Spleen (tissue), 11 donors: Measurements from ENCODE around the gene TMEM182. TPM values are rescaled to one million over a fixed set of nuclear protein-coding genes. Genes with fewer than 3 reads are reported as not detected.

Source experiments
- DNase-seq: peaks from one replicate; pipeline ENCODE4 v3.0.0-alpha.2; 2020
- H3K27ac ChIP-seq, 8 donors: fragments of 200-600 bp; sonication (generic) in 7 of 8; 1 replicate in 4 of 8; 2 replicates in 4 of 8; pipeline versions ENCODE4 v1.5.0 to v1.8.0; 2016 to 2021; ENCODE audit warnings: inconsistent platforms in 4 of 8, mild to moderate bottlenecking in 4 of 8, moderate library complexity in 1 of 8
- H3K27me3 ChIP-seq, 7 donors: fragments of 200-600 bp; sonication (generic) in 6 of 7; replicated peaks in 1 of 7; 1 replicate in 4 of 7; 2 replicates in 3 of 7; pipeline versions ENCODE4 v1.5.0 to v1.8.0; 2016 to 2021; ENCODE audit warnings: inconsistent platforms in 3 of 7, mild to moderate bottlenecking in 1 of 7
- H3K36me3 ChIP-seq, 6 donors: fragments of 200-600 bp; sonication (generic) in 5 of 6; 1 replicate in 4 of 6; 2 replicates in 2 of 6; pipeline versions ENCODE4 v1.5.0 to v1.8.0; 2016 to 2021; ENCODE audit warnings: inconsistent platforms in 2 of 6
- H3K4me1 ChIP-seq, 6 donors: fragments of 200-600 bp; sonication (generic) in 5 of 6; 1 replicate in 3 of 6; 2 replicates in 3 of 6; pipeline versions ENCODE4 v1.5.0 to v1.8.0; 2016 to 2021; ENCODE audit warnings: inconsistent platforms in 3 of 6
- H3K4me3 ChIP-seq, 8 donors: fragments of 200-600 bp; sonication (generic) in 7 of 8; 1 replicate in 4 of 8; 2 replicates in 4 of 8; pipeline versions ENCODE4 v1.5.0 to v1.8.0; 2016 to 2021; ENCODE audit warnings: inconsistent platforms in 4 of 8, mild to moderate bottlenecking in 4 of 8, moderate library complexity in 2 of 8
- H3K9me3 ChIP-seq, 8 donors: fragments of 200-600 bp; sonication (generic) in 7 of 8; 1 replicate in 4 of 8; 2 replicates in 4 of 8; pipeline versions ENCODE4 v1.5.0 to v1.8.0; 2016 to 2021; ENCODE audit warnings: inconsistent platforms in 4 of 8
- POLR2A ChIP-seq, 3 donors: fragments of 450-650 bp; IDR thresholded peaks; one replicate each; pipeline ENCODE4 v1.5.1; 2017; ENCODE audit warnings: antibody characterized with exemption in 3 of 3, mild to moderate bottlenecking in 1 of 3
- POLR2AphosphoS5 ChIP-seq, 3 donors: sonication (generic); formaldehyde crosslinking; IDR thresholded peaks; one replicate each; pipeline ENCODE4 v1.5.1; 2017; ENCODE audit warnings: antibody characterized with exemption in 3 of 3
- WGBS, 5 donors: extraction: QIAGEN DNeasy Blood & Tissue Kit in 3 of 5; methylation state at CpG; one replicate each; pipeline versions ENCODE4 v1.1.5 to v1.1.7; 2013 to 2018; 5-methylcytosine and 5-hydroxymethylcytosine counted together
- intact Hi-C: fragments of 100-400 bp; cut with DNase I; formaldehyde crosslinking; loops from one replicate; pipeline ENCODE4 v1.15.0; 2023; ENCODE audit warnings: low total_unique reads
- polyA plus RNA-seq, 3 donors: library from polyadenylated mRNA; stranded (reverse); fragments of 200-250 nt; gene quantifications; one replicate each; pipeline ENCODE4 v1.2.1, GENCODE V29; 2013
- total RNA-seq, 7 donors: library from RNA; depleted of rRNA in 3 of 7; stranded (reverse); fragments of >200 nt in 3 of 7; fragmentation: NEBNext Ultra II Directional in 4 of 7; extraction: Animal tissue kit (Norgen Biotek cat#: 25700) in 4 of 7; gene quantifications; one replicate each; pipeline versions ENCODE4 v1.1.0 to v1.2.1, GENCODE V29; 2016 to 2021
- TF ChIP-seq, protein P1 (sequence below), 11 experiments: fragments of 200-600 bp in 7 of 11; fragments of 450-650 bp in 4 of 11; sonication (generic) in 4 of 11; IDR thresholded peaks in 8 of 11; conservative IDR thresholded peaks in 3 of 11; 1 replicate in 7 of 11; 2 replicates in 4 of 11; pipeline versions ENCODE4 v1.4.0 to v1.8.0; 2016 to 2021; ENCODE audit warnings: antibody characterized with exemption in 11 of 11, inconsistent platforms in 4 of 11, mild to moderate bottlenecking in 1 of 11
- donor health status: healthy with polysubstance abuse.
- donor health status: DM: no; HTN: no; CAD: no; lungs with moderate emphysema.
- donor health status: DM: no; HTN: no; CAD: no.
- donor health status: Bipolar disorder and iron deficiency.
- donor health status: healthy.
- donor health status: DM: no; HTN: no; CAD: no.
- donor health status: DM: yes; HTN: yes; CAD: no.

The TMEM182 gene
- total and polyA plus RNA-seq, 10 donors: 1.3 to 8.6 (median 3.2) TPM

- Histone ChIP-seq H3K27me3 (no peaks in the 10 kb centered on the region), H3K27ac (no peak overlapping the region), H3K36me3 (no peaks in the 10 kb centered on the region), H3K4me1 (peaks cover 0 to 5% (median 1%) of the 10 kb centered on the region in 6 donors), H3K4me3 (no peak overlapping the region), H3K9me3 (no peaks in the 10 kb centered on the region)
- TF ChIP-seq, protein P1, sequence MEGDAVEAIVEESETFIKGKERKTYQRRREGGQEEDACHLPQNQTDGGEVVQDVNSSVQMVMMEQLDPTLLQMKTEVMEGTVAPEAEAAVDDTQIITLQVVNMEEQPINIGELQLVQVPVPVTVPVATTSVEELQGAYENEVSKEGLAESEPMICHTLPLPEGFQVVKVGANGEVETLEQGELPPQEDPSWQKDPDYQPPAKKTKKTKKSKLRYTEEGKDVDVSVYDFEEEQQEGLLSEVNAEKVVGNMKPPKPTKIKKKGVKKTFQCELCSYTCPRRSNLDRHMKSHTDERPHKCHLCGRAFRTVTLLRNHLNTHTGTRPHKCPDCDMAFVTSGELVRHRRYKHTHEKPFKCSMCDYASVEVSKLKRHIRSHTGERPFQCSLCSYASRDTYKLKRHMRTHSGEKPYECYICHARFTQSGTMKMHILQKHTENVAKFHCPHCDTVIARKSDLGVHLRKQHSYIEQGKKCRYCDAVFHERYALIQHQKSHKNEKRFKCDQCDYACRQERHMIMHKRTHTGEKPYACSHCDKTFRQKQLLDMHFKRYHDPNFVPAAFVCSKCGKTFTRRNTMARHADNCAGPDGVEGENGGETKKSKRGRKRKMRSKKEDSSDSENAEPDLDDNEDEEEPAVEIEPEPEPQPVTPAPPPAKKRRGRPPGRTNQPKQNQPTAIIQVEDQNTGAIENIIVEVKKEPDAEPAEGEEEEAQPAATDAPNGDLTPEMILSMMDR (IDR thresholded peaks at IDR 0.05 in 8 of 11, conservative IDR thresholded peaks at IDR 0.05 in 3 of 11): peak in 6 of 11 experiments; percentile 23 to 59 (median 44)
- TF ChIP-seq POLR2A (IDR thresholded peaks at IDR 0.05): no peak
- TF ChIP-seq POLR2AphosphoS5 (IDR thresholded peaks at IDR 0.05): no peak
- WGBS, 5 donors: 53 to 61% (median 57%) methylated on average over 13 to 19 of the region's 19 CpGs
- intact Hi-C loops: no loop called here
- DNase-seq: no peak
Observed at GRCh38 chr2:102841107-102841840, 79.4 kb downstream of the TMEM182 start.

GRCh38 chr2:102843764-102844443 is 82.1 kb downstream of the TMEM182 start:
- no peaks in the 10 kb centered on the region for H3K9me3 ChIP-seq
- no peak overlapping the region for H3K27ac ChIP-seq
- H3K4me3 ChIP-seq: no peak overlapping the region
- peaks cover 0 to 10% (median 1%) of the 10 kb centered on the region in 6 donors for H3K4me1 ChIP-seq
- peaks cover 0 to 7% (median 0%) of the 10 kb centered on the region in 7 donors for H3K27me3 ChIP-seq
- TF ChIP-seq POLR2A (IDR thresholded peaks at IDR 0.05): no peak
- TF ChIP-seq, protein P1 (IDR thresholded peaks at IDR 0.05 in 8 of 11, conservative IDR thresholded peaks at IDR 0.05 in 3 of 11): no peak
- intact Hi-C loops: no loop called here
- WGBS, 5 donors: 69 to 78% (median 71%) methylated on average over 4 of the region's 4 CpGs
- H3K36me3 ChIP-seq: no peaks in the 10 kb centered on the region
- no peak for DNase-seq

DNA sequence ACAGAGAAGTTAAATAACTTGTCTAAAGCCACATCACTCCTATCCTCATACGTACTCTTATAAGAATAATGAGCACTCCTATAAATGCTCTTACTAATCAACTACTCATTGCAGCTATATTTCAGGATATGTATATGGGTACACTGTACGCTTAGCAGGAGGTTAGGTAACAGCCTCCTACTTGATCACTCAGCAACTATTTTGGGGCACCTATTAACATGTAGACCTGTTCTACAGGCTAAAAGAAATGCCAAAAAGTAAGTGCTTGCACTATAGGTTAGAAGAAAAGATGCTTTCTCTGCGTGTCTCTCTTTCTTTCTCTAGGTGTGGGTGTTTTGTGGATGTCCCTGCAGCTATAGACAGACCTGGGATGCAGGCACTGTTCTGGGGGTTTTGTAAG is 83.1 kb downstream of the TMEM182 start:
- TF ChIP-seq POLR2AphosphoS5 (IDR thresholded peaks at IDR 0.05) (no peak), POLR2A (IDR thresholded peaks at IDR 0.05) (no peak)
- TF ChIP-seq, protein P1 (IDR thresholded peaks at IDR 0.05 in 8 of 11, conservative IDR thresholded peaks at IDR 0.05 in 3 of 11): no peak
- H3K4me1 ChIP-seq: peaks cover 0 to 6% (median 0%) of the 10 kb centered on the region in 6 donors
- H3K27me3 ChIP-seq: peaks cover 0 to 10% (median 0%) of the 10 kb centered on the region in 7 donors
- 89 to 96% (median 94%) methylated on average over 3 of the region's 3 CpGs for WGBS, 5 donors
- H3K36me3 ChIP-seq: no peaks in the 10 kb centered on the region
- H3K4me3 ChIP-seq: no peak overlapping the region
- no peak overlapping the region for H3K27ac ChIP-seq
- no peak for DNase-seq
- intact Hi-C loops: no loop called here
- H3K9me3 ChIP-seq: no peaks in the 10 kb centered on the region

GRCh38 chr2:102848366-102848839 is 86.6 kb downstream of the TMEM182 start:
- WGBS, 5 donors: 2 to 4% (median 3%) methylated on average over 12 of the region's 12 CpGs
- no peak for TF ChIP-seq POLR2A (IDR thresholded peaks at IDR 0.05)
- TF ChIP-seq, protein P1 (IDR thresholded peaks at IDR 0.05 in 8 of 11, conservative IDR thresholded peaks at IDR 0.05 in 3 of 11): no peak
- Histone ChIP-seq H3K4me1 (peaks cover 0 to 5% (median 0%) of the 10 kb centered on the region in 6 donors), H3K27ac (no peak overlapping the region), H3K27me3 (peaks cover 0 to 10% (median 0%) of the 10 kb centered on the region in 7 donors), H3K36me3 (no peaks in the 10 kb centered on the region), H3K4me3 (peak overlapping the region in 2 of 8 donors; percentile 5 to 44), H3K9me3 (peaks cover 0 to 4% (median 0%) of the 10 kb centered on the region in 8 donors)
- DNase-seq: peak; percentile 85
- intact Hi-C loops: no loop called here
